HG03460 (cell line): Measurements from ENCODE around the gene ACTL7B.
A peak's percentile ranks its signal among the peaks of the same experiment; 100 is the strongest.
"Not testable (repeated sequence)": the region's sequence is repeated elsewhere in the genome, so short reads cannot be mapped to it uniquely, and the experiment has no call there.

ENCODE experiments used
- ATAC-seq: cut with Tn5 transposase; IDR thresholded peaks from one replicate; pipeline ENCODE4 v1.9.1; 2021; ENCODE audit not compliant: unreplicated experiment

The ACTL7B gene

GRCh38 chr9:108855888-108856287 lies at the start of gene ACTL7B:
Gene ACTL7B (minus strand): TSS chr9:108855986. CDS start chr9:108855930, 56 bp downstream.
- ATAC-seq, result no peak

- ATAC-seq, result no peak
These were observed 49.7 kb upstream of the ACTL7B start for GRCh38 chr9:108905494-108905893.

GRCh38 chr9:108904161-108904560 lies 48.4 kb upstream of the ACTL7B start:
- no peak for ATAC-seq

GRCh38 chr9:108903420-108904103 lies 47.8 kb upstream of the ACTL7B start:
- no peak for ATAC-seq

- ATAC-seq, result no peak
These were observed 44.4 kb upstream of the ACTL7B start for GRCh38 chr9:108900176-108900575.

GRCh38 chr9:108899023-108899695 lies 43.4 kb upstream of the ACTL7B start:
- not testable (repeated sequence) for ATAC-seq

- no peak for ATAC-seq
These were observed 41.7 kb upstream of the ACTL7B start for GRCh38 chr9:108897324-108898096.

GRCh38 chr9:108894225-108894997 lies 38.6 kb upstream of the ACTL7B start:
- ATAC-seq, result no peak

GRCh38 chr9:108889649-108890067 lies 33.9 kb upstream of the ACTL7B start:
- no peak for ATAC-seq

GRCh38 chr9:108886594-108887271 lies 30.9 kb upstream of the ACTL7B start:
- not testable (repeated sequence) for ATAC-seq

GRCh38 chr9:108885643-108886348 lies 30.0 kb upstream of the ACTL7B start:
- ATAC-seq, result peak; percentile 98

- no peak for ATAC-seq
These were observed 28.9 kb upstream of the ACTL7B start for GRCh38 chr9:108884701-108885100.

- ATAC-seq, result no peak
These were observed 27.3 kb upstream of the ACTL7B start for GRCh38 chr9:108883085-108883484.

GRCh38 chr9:108882052-108882888 lies 26.5 kb upstream of the ACTL7B start:
- ATAC-seq, result no peak

- no peak for ATAC-seq
These were observed 25.0 kb upstream of the ACTL7B start for GRCh38 chr9:108880738-108881316.

GRCh38 chr9:108877524-108877923 lies 21.7 kb upstream of the ACTL7B start:
- no peak for ATAC-seq

- no peak for ATAC-seq
These were observed 20.6 kb upstream of the ACTL7B start for GRCh38 chr9:108876425-108876824.

GRCh38 chr9:108874058-108874788 lies 18.4 kb upstream of the ACTL7B start:
- ATAC-seq, result no peak
